Activated naive CD4-positive, alpha-beta T cell treated with anti-CD3 and anti-CD28 coated beads, Interleukin-2, amount 50 U/mL, for 72 hours (primary cell): Measurements from ENCODE around the gene AURKA. TPM values are rescaled to one million over a fixed set of nuclear protein-coding genes. Genes with fewer than 3 reads are reported as not detected.

ENCODE experiments used
- ATAC-seq, 2 donors: fragments of 150-1000 bp; cut with Tn5 transposase; 2 replicates each; pipeline ENCODE4 v1.10.0; 2021; ENCODE audit warnings: mild to moderate bottlenecking in 2 of 2, moderate library complexity in 2 of 2
- DNase-seq, 2 donors: peaks; one replicate each; pipeline ENCODE4 v3.0.0; 2021 to 2022; ENCODE audit warnings: low spot score in 2 of 2
- H3K27ac Mint-ChIP-seq, 2 donors: one replicate each; pipeline ENCODE4 v1.8.0; 2022; ENCODE audit warnings: mild to moderate bottlenecking in 2 of 2, mixed read lengths in 2 of 2
- H3K36me3 Mint-ChIP-seq, 2 donors: one replicate each; pipeline ENCODE4 v1.8.0; 2022; ENCODE audit warnings: mixed read lengths in 2 of 2
- H3K9me3 Mint-ChIP-seq, 2 donors: one replicate each; pipeline ENCODE4 v1.8.0; 2022; ENCODE audit warnings: mixed read lengths in 2 of 2
- total RNA-seq, 2 donors: library from RNA; stranded (reverse); gene quantifications; one replicate each; pipeline ENCODE4 v1.2.3, GENCODE V29; 2022

The AURKA gene
- total RNA-seq, 2 donors from 2014 or later = 93.0 to 130 TPM

DNA sequence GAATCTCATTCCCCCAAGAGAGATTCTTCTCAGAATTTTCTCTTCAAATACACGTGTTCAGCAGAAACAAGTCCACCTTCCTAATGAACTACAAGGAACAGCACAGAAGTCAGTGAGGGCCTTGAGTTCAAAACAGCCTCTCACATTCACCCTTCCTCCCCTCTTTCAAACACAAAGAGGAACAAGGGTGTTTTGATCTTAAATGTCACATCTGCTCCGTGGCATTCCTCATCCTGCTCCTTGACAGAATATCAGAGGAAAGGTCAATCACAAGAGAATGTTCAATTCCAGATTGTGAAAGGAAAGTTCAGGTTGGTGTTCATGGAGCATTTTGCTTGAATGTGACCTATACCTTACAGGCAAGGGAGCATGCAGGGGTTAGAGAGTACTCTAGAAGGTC lies 68.8 kb downstream of the AURKA start:
- ATAC-seq (no peak), DNase-seq (no peak)
- Mint-ChIP-seq H3K9me3 (no peaks in the 10 kb centered on the region), H3K27ac (no peak overlapping the region), H3K36me3 (no peaks in the 10 kb centered on the region)

DNA sequence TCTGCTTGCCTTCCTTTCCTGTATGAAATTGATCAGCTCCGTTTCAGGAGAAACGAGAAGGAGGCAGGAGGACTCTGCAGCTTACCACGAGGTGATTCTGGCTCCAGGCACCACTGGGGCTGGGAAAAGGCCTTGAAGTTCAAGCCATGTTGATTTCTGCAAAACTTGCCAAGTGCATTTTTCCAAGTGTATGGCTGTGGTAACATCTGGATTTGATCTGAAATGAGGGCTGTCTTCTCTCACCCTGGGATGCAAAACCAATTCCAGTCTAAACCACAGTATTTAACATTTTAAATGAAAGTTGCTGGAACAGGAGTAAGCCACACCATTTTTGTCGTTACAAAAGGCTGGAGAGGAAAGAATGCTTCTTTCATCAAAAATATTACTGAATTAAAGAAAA lies 69.3 kb downstream of the AURKA start:
- no peak for DNase-seq
- Mint-ChIP-seq H3K36me3 (no peaks in the 10 kb centered on the region), H3K27ac (no peak overlapping the region), H3K9me3 (no peaks in the 10 kb centered on the region)
- no peak for ATAC-seq

Other genes with a start within 250 kb of the AURKA start
- gene MC3R, start 143.5 kb downstream of the AURKA start, total RNA-seq = not detected
- gene FAM210B, start 33.2 kb downstream of the AURKA start, total RNA-seq = 1 to 10 TPM; 5.8 to 6.3 TPM
- gene CSTF1, start 430 bp upstream of the AURKA start, total RNA-seq = 10 to 100 TPM; 68.5 to 88.7 TPM
- gene CASS4, start 20.0 kb upstream of the AURKA start, total RNA-seq = 1 to 10 TPM; 5.1 to 6.5 TPM
- gene RTF2, start 76.4 kb upstream of the AURKA start, total RNA-seq = 10 to 100 TPM; 75.8 to 85.5 TPM
- gene FAM209A, start 132.5 kb upstream of the AURKA start, total RNA-seq = 1 to 10 TPM in 1 of 2 donors, under 1 TPM in 1; 0.77 to 1.1 TPM
- 1 to 10 TPM in 1 of 2 donors, under 1 TPM in 1; 0.88 to 1.2 TPM for gene FAM209B, start 141.0 kb upstream of the AURKA start, total RNA-seq
- gene TFAP2C, start 237.1 kb upstream of the AURKA start, total RNA-seq = not detected